ENCODE data around the gene ROR2. TPM values are rescaled to one million over a fixed set of nuclear protein-coding genes. Genes with fewer than 3 reads are reported as not detected.
A peak's percentile ranks its signal among the peaks of the same experiment; 100 is the strongest.
"Not testable (repeated sequence)": the region's sequence is repeated elsewhere in the genome, so short reads cannot be mapped to it uniquely, and the experiment has no call there.

Gene ROR2
- total RNA-seq, 1 experiment from 2014 or later = 5.9 TPM

- in situ Hi-C loops (cut with HindIII; ENCODE audit: low pct_unique_long_range_greater_than_20kb, low sequenced_read_pairs) = no loop called here
- CTCF ChIA-PET = no interaction called here
- BruUV-seq (replicated peaks) = no TSS peak
These were observed 35.7 kb upstream of the ROR2 start for GRCh38 chr9:91985692-91986091.

DNA sequence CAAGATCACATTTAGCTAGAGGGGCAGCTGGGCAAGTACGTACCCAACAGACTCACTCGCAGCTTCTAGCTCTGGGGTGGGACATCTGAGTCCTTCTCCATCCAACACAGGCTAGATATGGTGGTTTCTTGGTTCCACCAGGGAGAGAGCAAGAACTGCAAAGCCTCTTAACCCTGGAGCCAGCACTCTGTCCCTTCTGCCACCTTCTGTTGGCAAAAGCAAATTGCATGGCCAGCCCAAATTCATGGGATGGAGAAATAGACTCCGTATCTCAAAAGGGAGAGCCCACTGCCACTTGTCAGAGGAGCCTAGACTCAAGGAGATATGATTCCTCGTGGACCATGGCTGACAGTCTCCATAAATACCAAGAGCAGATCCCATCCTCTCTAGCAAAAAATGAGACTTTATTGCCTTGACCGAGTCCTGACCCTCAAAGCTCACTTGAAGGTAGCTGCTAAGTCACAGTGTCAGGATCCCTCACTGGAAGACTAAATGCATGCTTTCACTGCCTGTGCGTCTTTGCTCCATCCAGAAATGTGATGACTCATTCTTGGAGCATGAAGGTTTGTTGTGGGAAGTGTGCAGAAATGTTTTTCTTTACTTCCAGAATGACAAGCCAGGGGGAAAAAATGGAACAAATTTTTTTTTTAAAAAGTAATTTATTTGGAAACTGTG lies 28.8 kb upstream of the ROR2 start:
- H3K9me3 ChIP-seq (ENCODE audit: control insufficient read depth, insufficient read depth, low read depth, low read length) = no peaks in the 10 kb centered on the region
- no peak for TF ChIP-seq TCF7L2 (IDR thresholded peaks at IDR 0.05; ENCODE audit: low read depth, low read length)
- TF ChIP-seq, protein P1, sequence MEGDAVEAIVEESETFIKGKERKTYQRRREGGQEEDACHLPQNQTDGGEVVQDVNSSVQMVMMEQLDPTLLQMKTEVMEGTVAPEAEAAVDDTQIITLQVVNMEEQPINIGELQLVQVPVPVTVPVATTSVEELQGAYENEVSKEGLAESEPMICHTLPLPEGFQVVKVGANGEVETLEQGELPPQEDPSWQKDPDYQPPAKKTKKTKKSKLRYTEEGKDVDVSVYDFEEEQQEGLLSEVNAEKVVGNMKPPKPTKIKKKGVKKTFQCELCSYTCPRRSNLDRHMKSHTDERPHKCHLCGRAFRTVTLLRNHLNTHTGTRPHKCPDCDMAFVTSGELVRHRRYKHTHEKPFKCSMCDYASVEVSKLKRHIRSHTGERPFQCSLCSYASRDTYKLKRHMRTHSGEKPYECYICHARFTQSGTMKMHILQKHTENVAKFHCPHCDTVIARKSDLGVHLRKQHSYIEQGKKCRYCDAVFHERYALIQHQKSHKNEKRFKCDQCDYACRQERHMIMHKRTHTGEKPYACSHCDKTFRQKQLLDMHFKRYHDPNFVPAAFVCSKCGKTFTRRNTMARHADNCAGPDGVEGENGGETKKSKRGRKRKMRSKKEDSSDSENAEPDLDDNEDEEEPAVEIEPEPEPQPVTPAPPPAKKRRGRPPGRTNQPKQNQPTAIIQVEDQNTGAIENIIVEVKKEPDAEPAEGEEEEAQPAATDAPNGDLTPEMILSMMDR (IDR thresholded peaks at IDR 0.05) = peak; percentile 65
- H3K4me3 ChIP-seq (ENCODE audit: low read depth in 2 of 2, low read length in 2 of 2) = no peak overlapping the region
- H3K27me3 ChIP-seq (ENCODE audit: control insufficient read depth, insufficient read depth, low read length) = no peaks in the 10 kb centered on the region
- BruUV-seq (replicated peaks) = no TSS peak
- DNase-seq (ENCODE audit: low read depth, low spot score) (no peak), ATAC-seq (peak; percentile 60; the same call in 1 of the 2 replicates)
- CTCF ChIA-PET = no interaction called here
- no peaks in the 10 kb centered on the region for H3K36me3 ChIP-seq (ENCODE audit: control insufficient read depth, insufficient read depth, low read length)
- no peak overlapping the region for H3K27ac ChIP-seq (ENCODE audit: low read length)
- H3K4me1 ChIP-seq (ENCODE audit: control insufficient read depth, insufficient read depth, low read length) = no peaks in the 10 kb centered on the region
- POLR2A ChIA-PET = no interaction called here
- intact Hi-C loops (cut with micrococcal nuclease; ENCODE audit: unreplicated experiment) = no loop called here
- in situ Hi-C loops (cut with HindIII; ENCODE audit: low pct_unique_long_range_greater_than_20kb, low sequenced_read_pairs) = no loop called here

More at GRCh38 chr9:91985692-91986091, 35.7 kb upstream of the ROR2 start:
- no peaks in the 10 kb centered on the region for H3K9me3 ChIP-seq (ENCODE audit: control insufficient read depth, insufficient read depth, low read depth, low read length)
- TF ChIP-seq, protein P2, sequence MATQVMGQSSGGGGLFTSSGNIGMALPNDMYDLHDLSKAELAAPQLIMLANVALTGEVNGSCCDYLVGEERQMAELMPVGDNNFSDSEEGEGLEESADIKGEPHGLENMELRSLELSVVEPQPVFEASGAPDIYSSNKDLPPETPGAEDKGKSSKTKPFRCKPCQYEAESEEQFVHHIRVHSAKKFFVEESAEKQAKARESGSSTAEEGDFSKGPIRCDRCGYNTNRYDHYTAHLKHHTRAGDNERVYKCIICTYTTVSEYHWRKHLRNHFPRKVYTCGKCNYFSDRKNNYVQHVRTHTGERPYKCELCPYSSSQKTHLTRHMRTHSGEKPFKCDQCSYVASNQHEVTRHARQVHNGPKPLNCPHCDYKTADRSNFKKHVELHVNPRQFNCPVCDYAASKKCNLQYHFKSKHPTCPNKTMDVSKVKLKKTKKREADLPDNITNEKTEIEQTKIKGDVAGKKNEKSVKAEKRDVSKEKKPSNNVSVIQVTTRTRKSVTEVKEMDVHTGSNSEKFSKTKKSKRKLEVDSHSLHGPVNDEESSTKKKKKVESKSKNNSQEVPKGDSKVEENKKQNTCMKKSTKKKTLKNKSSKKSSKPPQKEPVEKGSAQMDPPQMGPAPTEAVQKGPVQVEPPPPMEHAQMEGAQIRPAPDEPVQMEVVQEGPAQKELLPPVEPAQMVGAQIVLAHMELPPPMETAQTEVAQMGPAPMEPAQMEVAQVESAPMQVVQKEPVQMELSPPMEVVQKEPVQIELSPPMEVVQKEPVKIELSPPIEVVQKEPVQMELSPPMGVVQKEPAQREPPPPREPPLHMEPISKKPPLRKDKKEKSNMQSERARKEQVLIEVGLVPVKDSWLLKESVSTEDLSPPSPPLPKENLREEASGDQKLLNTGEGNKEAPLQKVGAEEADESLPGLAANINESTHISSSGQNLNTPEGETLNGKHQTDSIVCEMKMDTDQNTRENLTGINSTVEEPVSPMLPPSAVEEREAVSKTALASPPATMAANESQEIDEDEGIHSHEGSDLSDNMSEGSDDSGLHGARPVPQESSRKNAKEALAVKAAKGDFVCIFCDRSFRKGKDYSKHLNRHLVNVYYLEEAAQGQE (IDR thresholded peaks at IDR 0.05; ENCODE audit: insufficient read depth in 1 of 2, low read depth in 2 of 2, low read length in 1 of 2) = no peak
- TF ChIP-seq TCF7L2 (IDR thresholded peaks at IDR 0.05; ENCODE audit: low read depth, low read length) (no peak), SIN3A (IDR thresholded peaks at IDR 0.05; ENCODE audit: borderline replicate concordance, insufficient read depth, low read depth, low read length) (no peak), POLR2AphosphoS5 (IDR thresholded peaks at IDR 0.05; ENCODE audit: low read depth, low read length) (no peak)
- TF ChIP-seq, protein P1 (IDR thresholded peaks at IDR 0.05) = no peak
- POLR2A ChIA-PET = no interaction called here
- no peak overlapping the region for H3K4me3 ChIP-seq (ENCODE audit: low read depth in 2 of 2, low read length in 2 of 2)
- intact Hi-C loops (cut with micrococcal nuclease; ENCODE audit: unreplicated experiment) = no loop called here
- H3K27ac ChIP-seq (ENCODE audit: low read length) = no peak overlapping the region
- no peaks in the 10 kb centered on the region for H3K27me3 ChIP-seq (ENCODE audit: control insufficient read depth, insufficient read depth, low read length)
- no peaks in the 10 kb centered on the region for H3K4me1 ChIP-seq (ENCODE audit: control insufficient read depth, insufficient read depth, low read length)
- ATAC-seq (no peak), DNase-seq (ENCODE audit: low read depth, low spot score) (no peak)
- no peaks in the 10 kb centered on the region for H3K36me3 ChIP-seq (ENCODE audit: control insufficient read depth, insufficient read depth, low read length)

GRCh38 chr9:91975254-91975653 lies 25.2 kb upstream of the ROR2 start:
- H3K36me3 ChIP-seq (ENCODE audit: control insufficient read depth, insufficient read depth, low read length); H3K27me3 ChIP-seq (ENCODE audit: control insufficient read depth, insufficient read depth, low read length); intact Hi-C loops (cut with micrococcal nuclease; ENCODE audit: unreplicated experiment); H3K27ac ChIP-seq (ENCODE audit: low read length); DNase-seq (ENCODE audit: low read depth, low spot score); in situ Hi-C loops (cut with HindIII; ENCODE audit: low pct_unique_long_range_greater_than_20kb, low sequenced_read_pairs); BruUV-seq (replicated peaks); POLR2A ChIA-PET; ATAC-seq; H3K4me1 ChIP-seq (ENCODE audit: control insufficient read depth, insufficient read depth, low read length); CTCF ChIA-PET; H3K9me3 ChIP-seq (ENCODE audit: control insufficient read depth, insufficient read depth, low read depth, low read length); H3K4me3 ChIP-seq (ENCODE audit: low read depth in 2 of 2, low read length in 2 of 2): not testable (repeated sequence)

Measured in Panc1 (cell line).